Measurements from ENCODE around the gene DHCR24.

- TF ChIP-seq, protein P1, sequence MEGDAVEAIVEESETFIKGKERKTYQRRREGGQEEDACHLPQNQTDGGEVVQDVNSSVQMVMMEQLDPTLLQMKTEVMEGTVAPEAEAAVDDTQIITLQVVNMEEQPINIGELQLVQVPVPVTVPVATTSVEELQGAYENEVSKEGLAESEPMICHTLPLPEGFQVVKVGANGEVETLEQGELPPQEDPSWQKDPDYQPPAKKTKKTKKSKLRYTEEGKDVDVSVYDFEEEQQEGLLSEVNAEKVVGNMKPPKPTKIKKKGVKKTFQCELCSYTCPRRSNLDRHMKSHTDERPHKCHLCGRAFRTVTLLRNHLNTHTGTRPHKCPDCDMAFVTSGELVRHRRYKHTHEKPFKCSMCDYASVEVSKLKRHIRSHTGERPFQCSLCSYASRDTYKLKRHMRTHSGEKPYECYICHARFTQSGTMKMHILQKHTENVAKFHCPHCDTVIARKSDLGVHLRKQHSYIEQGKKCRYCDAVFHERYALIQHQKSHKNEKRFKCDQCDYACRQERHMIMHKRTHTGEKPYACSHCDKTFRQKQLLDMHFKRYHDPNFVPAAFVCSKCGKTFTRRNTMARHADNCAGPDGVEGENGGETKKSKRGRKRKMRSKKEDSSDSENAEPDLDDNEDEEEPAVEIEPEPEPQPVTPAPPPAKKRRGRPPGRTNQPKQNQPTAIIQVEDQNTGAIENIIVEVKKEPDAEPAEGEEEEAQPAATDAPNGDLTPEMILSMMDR (IDR thresholded peaks at IDR 0.05), result no peak
- no peak for TF ChIP-seq EZH2 (IDR thresholded peaks at IDR 0.05; ENCODE audit: borderline replicate concordance, insufficient read depth, low read depth, low read length, poor library complexity, severe bottlenecking)
These were observed 40.7 kb downstream of the DHCR24 start for GRCh38 chr1:54846301-54846700.
